Breast epithelium (tissue), 3 donors: ENCODE results near the gene DNAI2.

Source experiments
- CTCF ChIP-seq, 3 donors: fragments of 450-650 bp; IDR thresholded peaks; one replicate each; pipeline ENCODE4 v1.5.1; 2016 to 2017; ENCODE audit warnings: antibody characterized with exemption in 3 of 3, mild to moderate bottlenecking in 3 of 3, moderate library complexity in 3 of 3
- POLR2A ChIP-seq: fragments of 450-650 bp; IDR thresholded peaks from one replicate; pipeline ENCODE4 v1.6.1; 2016; ENCODE audit warnings: antibody characterized with exemption, mild to moderate bottlenecking, moderate library complexity

GRCh38 chr17:74360899-74361229, 86.8 kb downstream of the DNAI2 start:
- no peak for TF ChIP-seq CTCF (IDR thresholded peaks at IDR 0.05)
- no peak for TF ChIP-seq POLR2A
